ENCODE measurements around the gene CEACAM18.

Gene CEACAM18

GRCh38 chr19:51531349-51532315, 53.3 kb downstream of the CEACAM18 start, which contains the start of gene SIGLEC6:
SIGLEC6 (minus strand) TSS chr19:51531670; CDS start chr19:51531648, 22 bp downstream.
- DNase-seq (ENCODE audit: low read depth, low spot score): no peak

- no peak for DNase-seq (ENCODE audit: low read depth, low spot score)
Measured at GRCh38 chr19:51535535-51535934, 57.2 kb downstream of the CEACAM18 start.

GRCh38 chr19:51539821-51540366, 61.6 kb downstream of the CEACAM18 start:
- no peak for DNase-seq (ENCODE audit: low read depth, low spot score)
